ENCODE results near the gene TPCN1. TPM values are rescaled to one million over a fixed set of nuclear protein-coding genes. Genes with fewer than 3 reads are reported as not detected.
A peak's percentile ranks its signal among the peaks of the same experiment; 100 is the strongest.

TPCN1 gene
- total and polyA plus RNA-seq, 2 of the 13 experiments (the other 11 are each of a cell fraction or from before 2014, with no cell fraction given), result 8.0 to 26.8 TPM

DNA sequence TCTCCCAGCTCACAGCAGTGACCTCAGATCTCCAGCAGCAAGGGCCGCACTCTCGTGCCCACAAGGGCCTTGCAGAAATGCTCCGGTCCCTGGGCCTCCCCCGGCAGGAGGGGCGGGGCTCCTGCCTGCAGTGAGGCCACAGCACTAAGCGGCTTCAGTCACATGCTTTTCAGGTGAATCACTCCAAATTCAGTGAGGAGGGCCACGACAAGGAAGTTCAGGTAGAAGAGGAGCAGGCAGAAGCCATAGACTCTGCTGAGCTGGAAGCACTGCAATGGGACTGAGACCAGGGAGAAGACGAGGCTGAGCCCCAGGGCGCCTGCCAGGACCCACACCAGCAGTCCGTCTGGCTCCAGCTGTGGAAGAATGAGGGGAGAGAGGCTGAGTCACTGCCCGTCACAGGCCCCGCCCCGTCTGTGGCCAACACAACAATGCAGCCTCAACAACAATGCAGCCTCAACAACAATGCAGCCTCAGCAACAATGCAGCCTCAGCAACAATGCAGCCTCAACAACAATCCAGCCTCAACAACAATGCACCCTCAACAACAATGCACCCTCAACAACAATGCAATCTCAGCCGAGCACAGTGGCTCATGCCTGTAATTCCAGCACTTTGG is 78.5 kb downstream of the TPCN1 start (continued):
- TF ChIP-seq, protein P1, sequence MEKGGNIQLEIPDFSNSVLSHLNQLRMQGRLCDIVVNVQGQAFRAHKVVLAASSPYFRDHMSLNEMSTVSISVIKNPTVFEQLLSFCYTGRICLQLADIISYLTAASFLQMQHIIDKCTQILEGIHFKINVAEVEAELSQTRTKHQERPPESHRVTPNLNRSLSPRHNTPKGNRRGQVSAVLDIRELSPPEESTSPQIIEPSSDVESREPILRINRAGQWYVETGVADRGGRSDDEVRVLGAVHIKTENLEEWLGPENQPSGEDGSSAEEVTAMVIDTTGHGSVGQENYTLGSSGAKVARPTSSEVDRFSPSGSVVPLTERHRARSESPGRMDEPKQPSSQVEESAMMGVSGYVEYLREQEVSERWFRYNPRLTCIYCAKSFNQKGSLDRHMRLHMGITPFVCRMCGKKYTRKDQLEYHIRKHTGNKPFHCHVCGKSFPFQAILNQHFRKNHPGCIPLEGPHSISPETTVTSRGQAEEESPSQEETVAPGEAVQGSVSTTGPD (CRISPR knock-in tag; IDR thresholded peaks at IDR 0.05), result no peak
- TF ChIP-seq RBAK (CRISPR knock-in tag; IDR thresholded peaks at IDR 0.05) (no peak), SKI (IDR thresholded peaks at IDR 0.05; ENCODE audit: partially characterized antibody) (no peak), RXRA (CRISPR knock-in tag; IDR thresholded peaks at IDR 0.05) (no peak), MED8 (CRISPR knock-in tag; IDR thresholded peaks at IDR 0.05; ENCODE audit: insufficient replicate concordance) (no peak), YY1 (IDR thresholded peaks at IDR 0.05; ENCODE audit: insufficient read depth, insufficient replicate concordance, low read depth, low read length) (no peak), ZNF687 (CRISPR knock-in tag; IDR thresholded peaks at IDR 0.05) (peak; percentile 68), RXRB (CRISPR knock-in tag; IDR thresholded peaks at IDR 0.05; ENCODE audit: borderline replicate concordance) (0 out of 2 replicates have a peak, but pooled peaks have one; percentile 7), ZNF607 (CRISPR knock-in tag; IDR thresholded peaks at IDR 0.05; ENCODE audit: borderline replicate concordance) (no peak), TFAP4 (IDR thresholded peaks at IDR 0.05; ENCODE audit: borderline replicate concordance, low read depth) (no peak), TBX2 (CRISPR knock-in tag; IDR thresholded peaks at IDR 0.05; ENCODE audit: borderline replicate concordance) (peak; percentile 37; the same call in 1 of the 2 replicates), ZNF879 (CRISPR knock-in tag; IDR thresholded peaks at IDR 0.05) (no peak), ZNF850 (CRISPR knock-in tag; conservative IDR thresholded peaks at IDR 0.05) (no peak), JUN (CRISPR knock-in tag; IDR thresholded peaks at IDR 0.05) (0 out of 2 replicates have a peak, but pooled peaks have one; percentile 25), PHF8 (CRISPR knock-in tag; IDR thresholded peaks at IDR 0.05) (no peak), NR1H2 (CRISPR knock-in tag; IDR thresholded peaks at IDR 0.05; ENCODE audit: borderline replicate concordance, low read depth) (no peak)
- TF ChIP-seq, protein P2, sequence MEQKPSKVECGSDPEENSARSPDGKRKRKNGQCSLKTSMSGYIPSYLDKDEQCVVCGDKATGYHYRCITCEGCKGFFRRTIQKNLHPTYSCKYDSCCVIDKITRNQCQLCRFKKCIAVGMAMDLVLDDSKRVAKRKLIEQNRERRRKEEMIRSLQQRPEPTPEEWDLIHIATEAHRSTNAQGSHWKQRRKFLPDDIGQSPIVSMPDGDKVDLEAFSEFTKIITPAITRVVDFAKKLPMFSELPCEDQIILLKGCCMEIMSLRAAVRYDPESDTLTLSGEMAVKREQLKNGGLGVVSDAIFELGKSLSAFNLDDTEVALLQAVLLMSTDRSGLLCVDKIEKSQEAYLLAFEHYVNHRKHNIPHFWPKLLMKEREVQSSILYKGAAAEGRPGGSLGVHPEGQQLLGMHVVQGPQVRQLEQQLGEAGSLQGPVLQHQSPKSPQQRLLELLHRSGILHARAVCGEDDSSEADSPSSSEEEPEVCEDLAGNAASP (CRISPR knock-in tag; IDR thresholded peaks at IDR 0.05; ENCODE audit: borderline replicate concordance), result no peak
- TF ChIP-seq, protein P3, sequence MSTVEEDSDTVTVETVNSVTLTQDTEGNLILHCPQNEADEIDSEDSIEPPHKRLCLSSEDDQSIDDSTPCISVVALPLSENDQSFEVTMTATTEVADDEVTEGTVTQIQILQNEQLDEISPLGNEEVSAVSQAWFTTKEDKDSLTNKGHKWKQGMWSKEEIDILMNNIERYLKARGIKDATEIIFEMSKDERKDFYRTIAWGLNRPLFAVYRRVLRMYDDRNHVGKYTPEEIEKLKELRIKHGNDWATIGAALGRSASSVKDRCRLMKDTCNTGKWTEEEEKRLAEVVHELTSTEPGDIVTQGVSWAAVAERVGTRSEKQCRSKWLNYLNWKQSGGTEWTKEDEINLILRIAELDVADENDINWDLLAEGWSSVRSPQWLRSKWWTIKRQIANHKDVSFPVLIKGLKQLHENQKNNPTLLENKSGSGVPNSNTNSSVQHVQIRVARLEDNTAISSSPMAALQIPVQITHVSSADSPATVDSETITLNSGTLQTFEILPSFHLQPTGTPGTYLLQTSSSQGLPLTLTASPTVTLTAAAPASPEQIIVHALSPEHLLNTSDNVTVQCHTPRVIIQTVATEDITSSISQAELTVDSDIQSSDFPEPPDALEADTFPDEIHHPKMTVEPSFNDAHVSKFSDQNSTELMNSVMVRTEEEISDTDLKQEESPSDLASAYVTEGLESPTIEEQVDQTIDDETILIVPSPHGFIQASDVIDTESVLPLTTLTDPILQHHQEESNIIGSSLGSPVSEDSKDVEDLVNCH (CRISPR knock-in tag; IDR thresholded peaks at IDR 0.05), result no peak
